Spleen (tissue), 7 donors: ENCODE data around the gene ST6GALNAC2.

Source experiments
- CTCF ChIP-seq, 11 experiments: fragments of 200-600 bp in 7 of 11; fragments of 450-650 bp in 4 of 11; sonication (generic) in 4 of 11; IDR thresholded peaks in 8 of 11; conservative IDR thresholded peaks in 3 of 11; 1 replicate in 7 of 11; 2 replicates in 4 of 11; pipeline versions ENCODE4 v1.4.0 to v1.8.0; 2016 to 2021; ENCODE audit warnings: antibody characterized with exemption in 11 of 11, inconsistent platforms in 4 of 11, mild to moderate bottlenecking in 1 of 11
- POLR2A ChIP-seq, 3 donors: fragments of 450-650 bp; IDR thresholded peaks; one replicate each; pipeline ENCODE4 v1.5.1; 2017; ENCODE audit warnings: antibody characterized with exemption in 3 of 3, mild to moderate bottlenecking in 1 of 3
- POLR2AphosphoS5 ChIP-seq, 3 donors: sonication (generic); formaldehyde crosslinking; IDR thresholded peaks; one replicate each; pipeline ENCODE4 v1.5.1; 2017; ENCODE audit warnings: antibody characterized with exemption in 3 of 3
- donor health status: DM: no; HTN: no; CAD: no; lungs with moderate emphysema.
- donor health status: DM: no; HTN: no; CAD: no.
- donor health status: DM: no; HTN: no; CAD: no.

- no peak for TF ChIP-seq POLR2A (IDR thresholded peaks at IDR 0.05)
- TF ChIP-seq CTCF (IDR thresholded peaks at IDR 0.05 in 8 of 11, conservative IDR thresholded peaks at IDR 0.05 in 3 of 11): no peak
- TF ChIP-seq POLR2AphosphoS5 (IDR thresholded peaks at IDR 0.05): no peak
These were observed 19.1 kb downstream of the ST6GALNAC2 start for GRCh38 chr17:76566613-76566943.
